Measurements from ENCODE around the gene OR10G3. TPM values are rescaled to one million over a fixed set of nuclear protein-coding genes. Genes with fewer than 3 reads are reported as not detected.

The OR10G3 gene
- polyA plus RNA-seq, 12 donors = 0.12 to 0.13 TPM; not detected in 10

- no peak for DNase-seq
Observed at GRCh38 chr14:21535545-21536417, 44.1 kb downstream of the OR10G3 start.

GRCh38 chr14:21534576-21534975, 45.3 kb downstream of the OR10G3 start:
- DNase-seq = no peak

- no peak for DNase-seq
Observed at GRCh38 chr14:21533294-21533693, 46.6 kb downstream of the OR10G3 start.

- DNase-seq = no peak
Observed at GRCh38 chr14:21529515-21529914, 50.4 kb downstream of the OR10G3 start.

- no peak for DNase-seq
Observed at GRCh38 chr14:21528381-21529348, 51.2 kb downstream of the OR10G3 start.

GRCh38 chr14:21527318-21527679, 52.6 kb downstream of the OR10G3 start:
- no peak for DNase-seq

- DNase-seq = no peak
Observed at GRCh38 chr14:21526672-21527317, 53.1 kb downstream of the OR10G3 start.

GRCh38 chr14:21525962-21526671, 53.8 kb downstream of the OR10G3 start, which contains the start of gene SALL2:
Gene SALL2 (minus strand): TSS chr14:21526346. CDS start chr14:21526127, 219 bp downstream.
- peak; percentile 91 for DNase-seq

- DNase-seq = peak; percentile 25
Observed at GRCh38 chr14:21525571-21525961, 54.3 kb downstream of the OR10G3 start.

- DNase-seq = no peak
Observed at GRCh38 chr14:21524575-21525490, 55.0 kb downstream of the OR10G3 start.

- no peak for DNase-seq
Observed at GRCh38 chr14:21523203-21523602, 56.7 kb downstream of the OR10G3 start.

- DNase-seq = no peak
Observed at GRCh38 chr14:21521501-21521900, 58.4 kb downstream of the OR10G3 start.

- no peak for DNase-seq
Observed at GRCh38 chr14:21520767-21521166, 59.1 kb downstream of the OR10G3 start.

- no peak for DNase-seq
Observed at GRCh38 chr14:21518725-21519124, 61.2 kb downstream of the OR10G3 start.

Other genes starting within 250 kb of the OR10G3 start
- 10 to 100 TPM in 11 of 12 donors, not detected in 1; 69.7 to 89.1 (median 82.0) TPM for gene SUPT16H, start 196.1 kb downstream of the OR10G3 start, polyA plus RNA-seq (ENCODE audit: insufficient read length in 12 of 12)
- 10 to 100 TPM in 11 of 12 donors, not detected in 1; 37.8 to 71.1 (median 41.4) TPM for gene CHD8, start 124.0 kb downstream of the OR10G3 start, polyA plus RNA-seq (ENCODE audit: insufficient read length in 12 of 12)
- 10 to 100 TPM in 11 of 12 donors, not detected in 1; 16.7 to 32.1 (median 25.1) TPM for gene RAB2B, start 103.1 kb downstream of the OR10G3 start, polyA plus RNA-seq (ENCODE audit: insufficient read length in 12 of 12)
- 10 to 100 TPM in 11 of 12 donors, not detected in 1; 17.4 to 56.6 (median 44.0) TPM for gene TOX4, start 102.9 kb downstream of the OR10G3 start, polyA plus RNA-seq (ENCODE audit: insufficient read length in 12 of 12)
- 10 to 100 TPM in 11 of 12 donors, not detected in 1; 32.5 to 70.8 (median 48.6) TPM for gene METTL3, start 68.7 kb downstream of the OR10G3 start, polyA plus RNA-seq (ENCODE audit: insufficient read length in 12 of 12)
- gene SALL2, start 53.7 kb downstream of the OR10G3 start, polyA plus RNA-seq (ENCODE audit: insufficient read length in 12 of 12) = 10 to 100 TPM in 11 of 12 donors, not detected in 1; 10.5 to 20.6 (median 14.5) TPM
- under 1 TPM in 1 of 12 donors, not detected in 11; 0.15 TPM for gene OR10G2, start 54.9 kb upstream of the OR10G3 start, polyA plus RNA-seq (ENCODE audit: insufficient read length in 12 of 12)
- gene OR4E2, start 73.8 kb upstream of the OR10G3 start, polyA plus RNA-seq (ENCODE audit: insufficient read length in 12 of 12) = not detected
- under 1 TPM in 3 of 12 donors, not detected in 9; 0.05 to 0.08 (median 0.06) TPM for gene OR4E1, start 93.7 kb upstream of the OR10G3 start, polyA plus RNA-seq (ENCODE audit: insufficient read length in 12 of 12)